Tibial artery (tissue), 4 donors: ENCODE measurements around the gene SRPK1.

ENCODE experiments used
- DNase-seq, 2 donors: peaks; one replicate each; pipeline ENCODE4 v3.0.0-alpha.2; 2019
- H3K27ac ChIP-seq, 2 donors: fragments of 200-600 bp; sonication (generic) in 1 of 2; 1 replicate in 1 of 2; 2 replicates in 1 of 2; pipeline ENCODE4 v1.5.1; 2018 to 2019; ENCODE audit warnings: mild to moderate bottlenecking in 1 of 2
- H3K27me3 ChIP-seq, 2 donors: fragments of 200-600 bp; sonication (generic) in 1 of 2; one replicate each; pipeline versions ENCODE4 v1.5.1 to v1.6.0; 2016 to 2019
- H3K36me3 ChIP-seq, 3 donors: fragments of 200-600 bp; sonication (generic) in 2 of 3; one replicate each; pipeline ENCODE4 v1.5.1; 2016 to 2019; ENCODE audit warnings: mild to moderate bottlenecking in 2 of 3
- H3K4me1 ChIP-seq, 4 donors: fragments of 200-600 bp; sonication (generic) in 2 of 4; 1 replicate in 3 of 4; 2 replicates in 1 of 4; pipeline ENCODE4 v1.5.1; 2016 to 2019
- H3K4me3 ChIP-seq, 2 donors: fragments of 200-600 bp; sonication (generic) in 1 of 2; 1 replicate in 1 of 2; 2 replicates in 1 of 2; pipeline ENCODE4 v1.5.1; 2018 to 2019; ENCODE audit warnings: mild to moderate bottlenecking in 2 of 2
- H3K9me3 ChIP-seq, 3 donors: fragments of 200-600 bp; sonication (generic) in 1 of 3; one replicate each; pipeline ENCODE4 v1.5.1; 2016 to 2019
- CTCF ChIP-seq, 2 experiments: fragments of 200-600 bp in 1 of 2; fragments of 450-650 bp in 1 of 2; IDR thresholded peaks; one replicate each; pipeline ENCODE4 v1.5.1; 2017 to 2019; ENCODE audit warnings: antibody characterized with exemption in 2 of 2, mild to moderate bottlenecking in 1 of 2, moderate library complexity in 1 of 2
- intact Hi-C: fragments of 100-400 bp; cut with DNase I; formaldehyde crosslinking; loops from one replicate; pipeline ENCODE4 v1.15.0; 2023; ENCODE audit warnings: low total_unique reads

The SRPK1 gene

GRCh38 chr6:35824552-35825192, 96.2 kb downstream of the SRPK1 start:
- no peak overlapping the region for H3K4me3 ChIP-seq

DNA sequence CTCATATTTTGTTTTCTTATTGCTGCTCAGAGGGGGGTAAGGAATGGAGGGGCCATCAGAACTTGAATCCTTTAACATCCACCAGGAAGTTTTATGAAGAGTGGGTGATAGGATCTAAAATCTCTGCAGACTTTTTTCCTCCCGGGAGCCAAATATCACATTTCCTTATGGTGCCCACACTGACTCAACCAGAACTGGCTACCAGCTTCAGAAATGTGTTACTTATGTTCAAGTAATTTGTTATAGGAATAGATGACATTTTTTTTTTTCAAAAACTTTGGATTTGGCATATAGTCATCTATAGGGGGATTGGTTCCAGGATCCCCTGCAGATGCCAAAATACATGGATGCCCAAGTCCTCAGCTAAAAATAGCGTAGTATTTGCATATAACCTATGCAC, 97.3 kb downstream of the SRPK1 start:
- H3K36me3 ChIP-seq: no peaks in the 10 kb centered on the region
- H3K4me1 ChIP-seq: no peaks in the 10 kb centered on the region
- no peaks in the 10 kb centered on the region for H3K9me3 ChIP-seq
- H3K27me3 ChIP-seq: no peaks in the 10 kb centered on the region
- H3K27ac ChIP-seq: no peak overlapping the region
- no peak for DNase-seq
- TF ChIP-seq CTCF (IDR thresholded peaks at IDR 0.05): no peak
- no peak overlapping the region for H3K4me3 ChIP-seq
- intact Hi-C loops: no loop called here

More at GRCh38 chr6:35824552-35825192, 96.2 kb downstream of the SRPK1 start:
- intact Hi-C loops: no loop called here
- Histone ChIP-seq H3K27me3 (no peaks in the 10 kb centered on the region), H3K4me1 (no peaks in the 10 kb centered on the region), H3K36me3 (no peaks in the 10 kb centered on the region), H3K27ac (no peak overlapping the region), H3K9me3 (no peaks in the 10 kb centered on the region)
- no peak for TF ChIP-seq CTCF (IDR thresholded peaks at IDR 0.05)
- no peak for DNase-seq

DNA sequence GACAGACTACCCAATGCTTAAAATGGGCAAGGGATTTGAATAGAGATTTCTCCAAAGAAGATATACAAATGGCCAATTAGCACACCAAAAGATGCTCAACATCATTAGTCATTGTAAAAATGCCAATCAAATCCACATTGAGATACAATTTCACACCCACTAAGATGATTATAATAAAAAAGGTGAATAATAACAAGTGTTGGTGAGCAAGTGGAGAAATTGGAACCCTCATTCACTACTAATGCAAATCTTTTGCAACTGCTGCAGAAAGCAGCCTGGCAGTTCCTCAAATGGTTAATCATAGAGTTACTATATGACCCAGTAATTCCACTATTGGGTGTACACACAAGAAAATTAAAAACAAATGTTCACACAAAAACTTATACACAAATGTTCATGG, 103.4 kb downstream of the SRPK1 start:
- no peak overlapping the region for H3K27ac ChIP-seq
- intact Hi-C loops: no loop called here
- H3K4me3 ChIP-seq: no peak overlapping the region
- peaks cover 0 to 8% of the 10 kb centered on the region in 2 donors for H3K27me3 ChIP-seq
- no peaks in the 10 kb centered on the region for H3K4me1 ChIP-seq
- H3K36me3 ChIP-seq: no peaks in the 10 kb centered on the region
- DNase-seq: no peak
- peaks cover 0 to 13% (median 7%) of the 10 kb centered on the region in 3 donors for H3K9me3 ChIP-seq
- no peak for TF ChIP-seq CTCF (IDR thresholded peaks at IDR 0.05)

DNA sequence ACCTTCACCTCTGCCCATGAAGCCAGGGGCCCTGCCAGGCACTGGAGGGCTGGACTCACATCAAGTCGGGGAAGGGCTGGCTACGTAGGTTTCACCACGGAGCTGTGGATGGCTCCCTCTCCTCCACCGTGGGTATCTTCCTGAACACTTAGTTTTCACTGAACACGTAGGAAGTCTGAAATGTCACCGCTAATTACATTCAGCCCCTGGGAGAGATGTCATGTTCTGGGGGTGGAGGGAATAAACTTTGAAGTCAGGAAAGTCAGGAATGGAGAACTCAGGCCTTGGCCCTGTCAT, 109.3 kb downstream of the SRPK1 start:
- Histone ChIP-seq H3K4me1 (no peaks in the 10 kb centered on the region), H3K36me3 (no peaks in the 10 kb centered on the region), H3K27ac (no peak overlapping the region), H3K27me3 (peaks cover 0 to 33% of the 10 kb centered on the region in 2 donors), H3K4me3 (no peak overlapping the region), H3K9me3 (peaks cover 0 to 1% (median 0%) of the 10 kb centered on the region in 3 donors)
- intact Hi-C loops: no loop called here
- no peak for DNase-seq
- no peak for TF ChIP-seq CTCF (IDR thresholded peaks at IDR 0.05)

DNA sequence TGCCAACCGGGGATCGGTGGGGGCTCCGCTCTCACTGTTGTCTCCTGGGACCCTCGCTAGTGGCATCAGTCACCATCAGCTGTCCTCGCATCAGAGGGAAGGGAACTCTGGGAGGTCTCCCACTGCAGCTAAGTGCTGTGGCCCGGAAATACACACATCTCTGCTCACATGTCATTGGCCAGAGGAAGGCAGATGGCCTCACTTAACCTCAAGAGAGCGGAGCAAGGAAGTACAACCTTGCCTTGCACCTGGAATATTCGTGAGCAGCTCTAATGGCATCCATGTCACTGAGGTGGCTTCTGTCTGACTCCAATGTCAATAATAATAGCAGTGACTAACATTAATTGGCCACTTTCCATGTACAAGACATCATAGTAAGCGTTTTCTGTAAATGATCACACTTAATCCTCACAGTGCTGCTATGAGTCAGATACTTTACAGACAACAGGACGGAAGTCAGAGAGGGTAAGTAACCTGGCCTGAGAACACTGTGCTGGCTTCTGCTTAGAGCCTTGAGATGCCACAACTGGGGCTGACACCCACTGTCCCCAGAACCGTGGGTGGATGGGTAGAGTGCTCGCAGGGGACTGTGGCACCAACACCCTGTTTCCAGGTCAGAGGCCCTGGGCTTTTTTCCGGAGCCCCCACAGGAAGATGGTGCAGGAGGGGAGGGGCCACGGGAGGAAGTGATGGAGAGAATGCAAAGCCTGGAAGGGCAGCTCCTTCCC, 109.8 kb downstream of the SRPK1 start:
- Histone ChIP-seq H3K36me3 (no peaks in the 10 kb centered on the region), H3K9me3 (no peaks in the 10 kb centered on the region), H3K4me3 (no peak overlapping the region), H3K27me3 (peaks cover 0 to 38% of the 10 kb centered on the region in 2 donors), H3K27ac (no peak overlapping the region), H3K4me1 (no peaks in the 10 kb centered on the region)
- no peak for TF ChIP-seq CTCF (IDR thresholded peaks at IDR 0.05)
- DNase-seq: no peak
- intact Hi-C loops: no loop called here
